Measurements from ENCODE around the gene RASAL1.

RASAL1 gene

GRCh38 chr12:113179023-113179422 is 43.5 kb upstream of the RASAL1 start:
- ChIA-PET CTCF (interaction anchor here (0.8 kb wide), 1 partner anchor 82 kb away, joined by 3 read pairs; no protein-coding TSS in a partner anchor), POLR2A (interaction anchor here (1.6 kb wide), 1 partner anchor 14 kb away, joined by 3 read pairs; no protein-coding TSS in a partner anchor)
- no peak for TF ChIP-seq CTBP1 (IDR thresholded peaks at IDR 0.05; ENCODE audit: borderline replicate concordance)
- no peak for TF ChIP-seq LEF1 (IDR thresholded peaks at IDR 0.05; ENCODE audit: borderline replicate concordance)
- no peak for TF ChIP-seq SP1 (IDR thresholded peaks at IDR 0.05)
- no peak for TF ChIP-seq SUZ12 (IDR thresholded peaks at IDR 0.05)
- TF ChIP-seq ZNF384 (IDR thresholded peaks at IDR 0.05), result no peak
- no peak for TF ChIP-seq FOXK2 (IDR thresholded peaks at IDR 0.05)
- TF ChIP-seq FOXM1 (IDR thresholded peaks at IDR 0.05; ENCODE audit: borderline replicate concordance), result no peak
- no peak for TF ChIP-seq HDGF (IDR thresholded peaks at IDR 0.05; ENCODE audit: borderline replicate concordance)
- TF ChIP-seq PKNOX1 (IDR thresholded peaks at IDR 0.05), result no peak
- TF ChIP-seq BHLHE40 (IDR thresholded peaks at IDR 0.05; ENCODE audit: borderline replicate concordance), result no peak
- no peak for TF ChIP-seq NFRKB (IDR thresholded peaks at IDR 0.05)
- TF ChIP-seq L3MBTL2 (conservative IDR thresholded peaks at IDR 0.05), result no peak
- no peak for TF ChIP-seq ARNT (IDR thresholded peaks at IDR 0.05)
- TF ChIP-seq TARDBP (IDR thresholded peaks at IDR 0.05), result no peak
- no peak for TF ChIP-seq ELF4 (IDR thresholded peaks at IDR 0.05)
- no peak for TF ChIP-seq FOXA1 (IDR thresholded peaks at IDR 0.05)
- DNase-seq (ENCODE audit: extremely low spot score), result no peak

DNA sequence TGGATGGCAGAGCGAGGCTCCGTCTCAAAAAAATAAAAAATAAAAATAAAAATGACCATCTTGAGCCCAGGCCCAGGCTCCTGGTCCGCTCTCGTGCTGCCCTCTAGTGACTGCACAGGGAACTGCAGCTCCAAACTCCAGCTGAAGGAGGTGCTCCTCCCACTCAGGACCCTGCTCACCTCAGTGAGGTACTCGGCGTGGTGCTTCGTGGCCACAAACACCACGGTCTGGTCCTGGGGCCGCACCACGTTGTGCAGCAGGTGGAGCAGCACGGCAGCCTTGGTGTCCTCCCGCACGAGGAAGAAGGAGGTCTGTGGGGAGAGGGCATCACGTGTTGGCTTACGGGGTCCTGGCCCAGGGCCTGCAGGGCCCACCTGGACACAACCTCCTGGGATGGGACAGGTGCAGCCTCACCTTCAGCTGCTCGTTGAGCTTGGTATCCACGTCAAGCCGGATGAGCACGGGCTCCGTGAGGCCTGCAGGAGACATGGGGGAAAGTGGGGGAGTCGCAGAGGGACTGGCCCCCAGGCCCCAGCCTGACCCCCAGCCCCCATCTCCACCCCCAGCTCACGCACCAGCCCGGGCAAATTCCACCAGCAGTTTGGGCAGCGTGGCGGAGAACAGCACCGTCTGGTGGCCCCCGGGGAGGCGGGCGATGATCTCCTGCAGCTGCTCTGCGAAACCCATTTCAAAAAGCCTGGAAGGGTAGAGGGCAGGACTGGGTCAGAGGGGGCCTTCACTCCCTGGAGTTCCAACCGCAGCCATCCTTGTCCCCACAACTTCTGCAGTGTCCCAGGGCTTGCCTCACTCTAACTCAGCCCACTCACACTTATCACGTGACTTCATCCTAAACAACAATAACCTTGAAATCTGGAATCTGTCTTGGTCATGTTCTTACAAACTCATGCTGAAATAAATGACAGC is 39.2 kb upstream of the RASAL1 start:
- peak; percentile 79 for DNase-seq (ENCODE audit: extremely low spot score)
- no peak for TF ChIP-seq FOXK2 (IDR thresholded peaks at IDR 0.05)
- TF ChIP-seq CTBP1 (IDR thresholded peaks at IDR 0.05; ENCODE audit: borderline replicate concordance), result no peak
- TF ChIP-seq ZNF384 (IDR thresholded peaks at IDR 0.05), result no peak
- TF ChIP-seq TARDBP (IDR thresholded peaks at IDR 0.05), result no peak
- no peak for TF ChIP-seq FOXM1 (IDR thresholded peaks at IDR 0.05; ENCODE audit: borderline replicate concordance)
- no peak for TF ChIP-seq HDGF (IDR thresholded peaks at IDR 0.05; ENCODE audit: borderline replicate concordance)
- no peak for TF ChIP-seq SP1 (IDR thresholded peaks at IDR 0.05)
- no peak for TF ChIP-seq L3MBTL2 (conservative IDR thresholded peaks at IDR 0.05)
- TF ChIP-seq FOXA1 (IDR thresholded peaks at IDR 0.05), result no peak
- TF ChIP-seq LEF1 (IDR thresholded peaks at IDR 0.05; ENCODE audit: borderline replicate concordance), result no peak
- TF ChIP-seq ELF4 (IDR thresholded peaks at IDR 0.05), result no peak
- TF ChIP-seq ARNT (IDR thresholded peaks at IDR 0.05), result no peak
- TF ChIP-seq PKNOX1 (IDR thresholded peaks at IDR 0.05), result no peak
- TF ChIP-seq NFRKB (IDR thresholded peaks at IDR 0.05), result no peak
- TF ChIP-seq SUZ12 (IDR thresholded peaks at IDR 0.05), result no peak
- POLR2A ChIA-PET, result no interaction called here

DNA sequence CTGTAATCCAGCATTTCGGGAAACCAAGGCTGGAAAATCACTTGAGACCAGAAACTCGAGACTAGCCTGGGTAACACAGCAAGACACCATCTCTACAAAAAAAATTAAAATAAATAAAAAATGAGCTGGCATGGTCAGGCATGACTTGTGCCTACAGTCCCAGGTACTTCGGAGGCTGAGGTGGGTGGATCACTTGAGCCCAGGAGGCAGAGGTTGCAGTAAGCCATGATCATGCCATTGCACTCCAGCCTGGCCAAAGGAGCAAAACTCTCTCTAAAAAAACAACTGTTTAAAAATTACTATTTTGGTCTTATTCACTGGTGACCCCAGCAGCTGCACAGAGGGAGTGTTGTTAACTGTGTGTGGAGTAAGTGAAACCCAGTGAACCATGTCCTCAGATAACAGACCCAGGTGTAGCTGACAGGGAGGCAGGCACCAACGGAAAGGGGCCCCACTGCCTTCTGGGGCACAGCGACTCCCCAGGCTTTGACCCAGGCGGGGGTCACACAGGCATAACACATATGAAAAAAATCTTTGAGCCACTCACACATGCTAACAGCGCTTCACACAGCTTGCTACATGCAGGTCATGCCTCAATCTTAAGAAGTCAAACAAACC is 37.6 kb upstream of the RASAL1 start:
- TF ChIP-seq TARDBP (IDR thresholded peaks at IDR 0.05), result no peak
- no peak for TF ChIP-seq ZNF384 (IDR thresholded peaks at IDR 0.05)
- TF ChIP-seq FOXM1 (IDR thresholded peaks at IDR 0.05; ENCODE audit: borderline replicate concordance), result no peak
- TF ChIP-seq HDGF (IDR thresholded peaks at IDR 0.05; ENCODE audit: borderline replicate concordance), result no peak
- no peak for TF ChIP-seq LEF1 (IDR thresholded peaks at IDR 0.05; ENCODE audit: borderline replicate concordance)
- no peak for TF ChIP-seq CTBP1 (IDR thresholded peaks at IDR 0.05; ENCODE audit: borderline replicate concordance)
- TF ChIP-seq BHLHE40 (IDR thresholded peaks at IDR 0.05; ENCODE audit: borderline replicate concordance), result no peak
- TF ChIP-seq PKNOX1 (IDR thresholded peaks at IDR 0.05), result no peak
- TF ChIP-seq SP1 (IDR thresholded peaks at IDR 0.05), result no peak
- no peak for TF ChIP-seq NFRKB (IDR thresholded peaks at IDR 0.05)
- no peak for TF ChIP-seq ARNT (IDR thresholded peaks at IDR 0.05)
- no peak for TF ChIP-seq FOXA1 (IDR thresholded peaks at IDR 0.05)
- TF ChIP-seq FOXK2 (IDR thresholded peaks at IDR 0.05), result no peak
- DNase-seq (ENCODE audit: extremely low spot score), result no peak
- CTCF ChIA-PET, result no interaction called here
- POLR2A ChIA-PET, result interaction anchor here (0.9 to 1.2 kb wide), 2 partner anchors 8 to 11 kb away, joined by 3 read pairs; no protein-coding TSS in a partner anchor

More for the DNA sequence above, 39.2 kb upstream of the RASAL1 start:
- CTCF ChIA-PET, result interaction anchor here (0.6 to 1.1 kb wide), 5 partner anchors 10 to 182 kb away, joined by 3 to 5 read pairs (median 3); no protein-coding TSS in a partner anchor

GRCh38 chr12:113172185-113172584 is 36.6 kb upstream of the RASAL1 start:
- CTCF ChIA-PET, result no interaction called here
- POLR2A ChIA-PET, result interaction anchor here (1.2 kb wide), 1 partner anchor 12 kb away, joined by 3 read pairs; no protein-coding TSS in a partner anchor
- no peak for DNase-seq (ENCODE audit: extremely low spot score)
- no peak for TF ChIP-seq ELF4 (IDR thresholded peaks at IDR 0.05)
- no peak for TF ChIP-seq FOXA1 (IDR thresholded peaks at IDR 0.05)
- TF ChIP-seq L3MBTL2 (conservative IDR thresholded peaks at IDR 0.05), result no peak
- no peak for TF ChIP-seq HDGF (IDR thresholded peaks at IDR 0.05; ENCODE audit: borderline replicate concordance)
- no peak for TF ChIP-seq SUZ12 (IDR thresholded peaks at IDR 0.05)
- no peak for TF ChIP-seq PKNOX1 (IDR thresholded peaks at IDR 0.05)
- TF ChIP-seq BHLHE40 (IDR thresholded peaks at IDR 0.05; ENCODE audit: borderline replicate concordance), result no peak
- TF ChIP-seq LEF1 (IDR thresholded peaks at IDR 0.05; ENCODE audit: borderline replicate concordance), result no peak
- TF ChIP-seq SP1 (IDR thresholded peaks at IDR 0.05), result no peak
- TF ChIP-seq TARDBP (IDR thresholded peaks at IDR 0.05), result no peak
- no peak for TF ChIP-seq FOXM1 (IDR thresholded peaks at IDR 0.05; ENCODE audit: borderline replicate concordance)
- no peak for TF ChIP-seq FOXK2 (IDR thresholded peaks at IDR 0.05)
- no peak for TF ChIP-seq CTBP1 (IDR thresholded peaks at IDR 0.05; ENCODE audit: borderline replicate concordance)
- no peak for TF ChIP-seq NFRKB (IDR thresholded peaks at IDR 0.05)
- no peak for TF ChIP-seq ARNT (IDR thresholded peaks at IDR 0.05)
- no peak for TF ChIP-seq ZNF384 (IDR thresholded peaks at IDR 0.05)

Measured in HEK293T (cell line).